PC-3 (cell line): ENCODE results near the gene UNC5C.

Experiments used
- CTCF ChIP-seq: fragments of 300-600 bp; sonication (generic); conservative IDR thresholded peaks from 2 replicates; pipeline ENCODE4 v1.5.1; 2017; ENCODE audit warnings: antibody characterized with exemption, low read depth, mild to moderate bottlenecking, low read length
- EZH2 ChIP-seq: fragments of 300-600 bp; sonication (generic); IDR thresholded peaks from one replicate; pipeline ENCODE4 v1.6.1; 2017; ENCODE audit warnings: antibody characterized with exemption, mild to moderate bottlenecking, low read length; ENCODE audit not compliant: unreplicated experiment
- EZH2phosphoT487 ChIP-seq: fragments of 300-600 bp; sonication (generic); IDR thresholded peaks from 2 replicates; pipeline ENCODE4 v1.6.1; 2018; ENCODE audit warnings: mild to moderate bottlenecking, antibody characterized with exemption, low read length, borderline replicate concordance

GRCh38 chr4:95505799-95506198, 43.0 kb downstream of the UNC5C start:
- no peak for TF ChIP-seq CTCF
- no peak for TF ChIP-seq EZH2
- TF ChIP-seq EZH2phosphoT487 = no peak
